Endothelial cell of umbilical vein (primary cell): ENCODE measurements around the gene CEP350. TPM values are rescaled to one million over a fixed set of nuclear protein-coding genes. Genes with fewer than 3 reads are reported as not detected.

Source experiments
- BruUV-seq: library from RNA; stranded (reverse); fragments of 400-500 nt; replicated peaks from 2 replicates; lab custom pipeline; 2021; lab: Mats Ljungman, UMichigan
- CTCF ChIA-PET: fragments of 300-600, 350-600 bp; sonication (Branson Sonifier 250); formaldehyde crosslinking; loops from one replicate; lab custom pipeline; 2021; ENCODE audit warnings: antibody characterized with exemption, inconsistent platforms; lab: Charles Lee
- POLR2A ChIA-PET: fragments of 300-600, 350-600 bp; sonication (Branson Sonifier 250); formaldehyde crosslinking; loops from one replicate; lab custom pipeline; 2021; ENCODE audit warnings: antibody characterized with exemption, inconsistent platforms; lab: Charles Lee
- DNase-seq: peaks from one replicate; pipeline ENCODE4 v3.0.0-alpha.2; 2011; ENCODE audit warnings: low read depth, low spot score
- FAIRE-seq: peaks from 2 replicates; lab custom pipeline; 2011; peaks lifted over from hg19 to GRCh38; lab: Jason Lieb, UNC
- H2AFZ ChIP-seq: 2 replicates; pipeline ENCODE4 v1.6.0; 2012; ENCODE audit warnings: low read depth, low read length, control low read depth, inconsistent platforms
- H3K27ac ChIP-seq: 2 replicates; pipeline ENCODE4 v1.5.1; 2011; ENCODE audit warnings: low read depth, mild to moderate bottlenecking, control low read depth, low read length, moderate library complexity; ENCODE audit not compliant: insufficient read depth
- H3K27me3 ChIP-seq, 2 experiments: 2 replicates each; pipeline versions ENCODE4 v1.6.0 to v1.6.1; 2011; ENCODE audit warnings: low read length in 2 of 2, mixed read lengths in 1 of 2; ENCODE audit not compliant: control insufficient read depth in 2 of 2, insufficient read depth in 2 of 2
- H3K36me3 ChIP-seq, 2 experiments: 2 replicates in 1 of 2; 3 replicates in 1 of 2; pipeline ENCODE4 v1.5.1; 2011; ENCODE audit warnings: low read length in 2 of 2, mild to moderate bottlenecking in 1 of 2, moderate library complexity in 1 of 2; ENCODE audit not compliant: control insufficient read depth in 2 of 2, insufficient read depth in 2 of 2; ENCODE audit errors: extremely low read depth in 1 of 2
- H3K4me1 ChIP-seq: 3 replicates; pipeline ENCODE4 v1.5.1; 2011; ENCODE audit warnings: mild to moderate bottlenecking, low read length; ENCODE audit not compliant: control insufficient read depth, insufficient read depth; ENCODE audit errors: extremely low read depth
- H3K4me2 ChIP-seq: 2 replicates; pipeline ENCODE4 v1.6.1; 2011; ENCODE audit warnings: low read length, control low read depth, mixed read lengths; ENCODE audit not compliant: insufficient read depth
- H3K4me3 ChIP-seq, 3 experiments: fragments of 200-600 bp in 1 of 3; sonication (generic), shearing (Covaris generic) in 1 of 3; replicated peaks in 1 of 3; 2 replicates each; pipeline ENCODE4 v1.5.1; 2011 to 2016; ENCODE audit warnings: control low read depth in 3 of 3, low read length in 3 of 3, mild to moderate bottlenecking in 2 of 3, inconsistent platforms in 1 of 3, low read depth in 1 of 3, moderate library complexity in 1 of 3; ENCODE audit not compliant: insufficient read depth in 1 of 3
- H3K79me2 ChIP-seq: 2 replicates; pipeline ENCODE4 v1.6.0; 2012; ENCODE audit warnings: low read length, inconsistent platforms; ENCODE audit not compliant: control insufficient read depth, insufficient read depth
- H3K9ac ChIP-seq: replicated peaks from 2 replicates; pipeline ENCODE3; 2011; ENCODE audit warnings: low read length, control low read depth; ENCODE audit not compliant: insufficient read depth; ENCODE audit errors: extremely low read depth
- H3K9me1 ChIP-seq: replicated peaks from 3 replicates; pipeline ENCODE4 v1.6.0; 2011; ENCODE audit warnings: mild to moderate bottlenecking, low read length; ENCODE audit not compliant: control insufficient read depth, insufficient read depth; ENCODE audit errors: extremely low read depth
- H3K9me3 ChIP-seq: replicated peaks from 2 replicates; pipeline ENCODE4 v1.5.1; 2012; ENCODE audit warnings: low read length, inconsistent platforms; ENCODE audit not compliant: control insufficient read depth, insufficient read depth
- H4K20me1 ChIP-seq: replicated peaks from 2 replicates; pipeline ENCODE3; 2011; ENCODE audit warnings: mild to moderate bottlenecking, low read length; ENCODE audit not compliant: control insufficient read depth, insufficient read depth; ENCODE audit errors: extremely low read depth
- EZH2 ChIP-seq: IDR thresholded peaks from 2 replicates; pipeline ENCODE4 v1.6.1; 2012; ENCODE audit warnings: borderline replicate concordance, low read depth, mild to moderate bottlenecking, moderate library complexity, low read length, inconsistent platforms; ENCODE audit not compliant: severe bottlenecking
- FOS ChIP-seq: IDR thresholded peaks from 2 replicates; pipeline ENCODE4 v1.6.1; 2011; ENCODE audit warnings: mild to moderate bottlenecking, low read length, moderate library complexity, borderline replicate concordance; ENCODE audit not compliant: insufficient read depth
- GATA2 ChIP-seq: IDR thresholded peaks from 2 replicates; pipeline ENCODE4 v1.7.0; 2011; ENCODE audit warnings: low read depth, mild to moderate bottlenecking, moderate library complexity, mixed read lengths, low read length; ENCODE audit not compliant: insufficient read length, insufficient read depth
- JUN ChIP-seq: IDR thresholded peaks from 2 replicates; pipeline ENCODE4 v1.6.1; 2011; ENCODE audit warnings: borderline replicate concordance, low read depth; ENCODE audit not compliant: insufficient read length, insufficient read depth
- MAX ChIP-seq: IDR thresholded peaks from 2 replicates; pipeline ENCODE4 v1.6.1; 2011; ENCODE audit not compliant: insufficient read depth, insufficient read length
- MYC ChIP-seq: IDR thresholded peaks from one replicate; pipeline ENCODE4 v1.6.1; 2011; ENCODE audit warnings: mild to moderate bottlenecking, low read depth, low read length
- POLR2A ChIP-seq: IDR thresholded peaks from 2 replicates; pipeline ENCODE4 v1.6.1; 2012; ENCODE audit warnings: low read depth, mild to moderate bottlenecking, control low read depth, low read length
- POLR2AphosphoS5 ChIP-seq: IDR thresholded peaks from 2 replicates; pipeline ENCODE4 v1.6.1; 2012; ENCODE audit warnings: low read depth, mild to moderate bottlenecking, control low read depth, low read length, moderate library complexity; ENCODE audit not compliant: insufficient read depth
- dilution Hi-C: fragments of 300-500 bp; cut with MboI; formaldehyde crosslinking; loops from one replicate; pipeline ENCODE4 v1.15.0; 2019; ENCODE audit warnings: low sequenced_read_pairs; ENCODE audit not compliant: extremely low pct_ligation_motif_present
- intact Hi-C: fragments of 100-400 bp; cut with micrococcal nuclease; formaldehyde crosslinking; loops from one replicate; pipeline ENCODE4 v1.10.0; 2022
- polyA plus RNA-seq, 4 experiments: library from polyadenylated mRNA; depleted of rRNA in 3 of 4; stranded (reverse) in 3 of 4; unstranded in 1 of 4; fragments of >200 nt; gene quantifications; 2 replicates each; pipeline versions ENCODE4 v1.2.1 to v1.2.3, GENCODE V29; 2011 to 2012; ENCODE audit warnings: missing spikeins in 1 of 4
- total RNA-seq: library from RNA; stranded (reverse); gene quantifications from 2 replicates; pipeline ENCODE4 v1.2.3, GENCODE V29; 2021
- TF ChIP-seq, protein P1 (sequence below), 2 donors: IDR thresholded peaks; 1 replicate in 1 of 2; 2 replicates in 1 of 2; pipeline ENCODE4 v1.5.1; 2011; ENCODE audit warnings: low read length in 2 of 2, mild to moderate bottlenecking in 2 of 2, moderate library complexity in 2 of 2, control low read depth in 1 of 2, inconsistent platforms in 1 of 2, low read depth in 1 of 2; ENCODE audit not compliant: insufficient read depth in 1 of 2; ENCODE audit errors: extremely low read depth in 1 of 2

Gene CEP350
- total and polyA plus RNA-seq, 2 donors (not counting 3 experiments of a cell fraction or from before 2014, with no cell fraction given): 4.8 to 30.1 TPM

GRCh38 chr1:180158149-180159147 is 203.8 kb downstream of the CEP350 start:
- H3K79me2 ChIP-seq: peaks cover 73% of the 10 kb centered on the region

More at GRCh38 chr1:180158149-180159147, 203.8 kb downstream of the CEP350 start:
- Histone ChIP-seq H3K36me3 (no peaks in the 10 kb centered on the region), H3K9me3 (no peaks in the 10 kb centered on the region), H3K27ac (no peak overlapping the region), H3K4me2 (no peak overlapping the region), H3K4me3 (no peak overlapping the region), H3K27me3 (no peaks in the 10 kb centered on the region), H4K20me1 (no peaks in the 10 kb centered on the region), H3K4me1 (peaks cover 32% of the 10 kb centered on the region), H3K9me1 (no peaks in the 10 kb centered on the region), H2AFZ (no peak overlapping the region), H3K9ac (no peak overlapping the region)
- dilution Hi-C loops (no loop called here), intact Hi-C loops (no loop called here)
- no peak for FAIRE-seq
- CTCF ChIA-PET: interaction anchor here (1.0 to 2.3 kb wide), 3 partner anchors 11 to 57 kb away, joined by 3 to 16 read pairs (median 4); no protein-coding TSS in a partner anchor
- no peak for DNase-seq
- no peak for TF ChIP-seq MYC
- TF ChIP-seq JUN: no peak
- TF ChIP-seq, protein P1, sequence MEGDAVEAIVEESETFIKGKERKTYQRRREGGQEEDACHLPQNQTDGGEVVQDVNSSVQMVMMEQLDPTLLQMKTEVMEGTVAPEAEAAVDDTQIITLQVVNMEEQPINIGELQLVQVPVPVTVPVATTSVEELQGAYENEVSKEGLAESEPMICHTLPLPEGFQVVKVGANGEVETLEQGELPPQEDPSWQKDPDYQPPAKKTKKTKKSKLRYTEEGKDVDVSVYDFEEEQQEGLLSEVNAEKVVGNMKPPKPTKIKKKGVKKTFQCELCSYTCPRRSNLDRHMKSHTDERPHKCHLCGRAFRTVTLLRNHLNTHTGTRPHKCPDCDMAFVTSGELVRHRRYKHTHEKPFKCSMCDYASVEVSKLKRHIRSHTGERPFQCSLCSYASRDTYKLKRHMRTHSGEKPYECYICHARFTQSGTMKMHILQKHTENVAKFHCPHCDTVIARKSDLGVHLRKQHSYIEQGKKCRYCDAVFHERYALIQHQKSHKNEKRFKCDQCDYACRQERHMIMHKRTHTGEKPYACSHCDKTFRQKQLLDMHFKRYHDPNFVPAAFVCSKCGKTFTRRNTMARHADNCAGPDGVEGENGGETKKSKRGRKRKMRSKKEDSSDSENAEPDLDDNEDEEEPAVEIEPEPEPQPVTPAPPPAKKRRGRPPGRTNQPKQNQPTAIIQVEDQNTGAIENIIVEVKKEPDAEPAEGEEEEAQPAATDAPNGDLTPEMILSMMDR (IDR thresholded peaks at IDR 0.05; ENCODE audit: extremely low read depth in 1 of 2, insufficient read depth in 1 of 2, low read depth in 1 of 2, low read length in 2 of 2): no peak
- no peak for TF ChIP-seq POLR2AphosphoS5
- TF ChIP-seq MAX: no peak
- no peak for TF ChIP-seq EZH2
- no peak for TF ChIP-seq POLR2A
- no peak for TF ChIP-seq GATA2
- TF ChIP-seq FOS: no peak
- no TSS peak for BruUV-seq
- POLR2A ChIA-PET: interaction anchor here (1.0 kb wide), 1 partner anchor 8 kb away, joined by 5 read pairs; no protein-coding TSS in a partner anchor
